ENCODE measurements around the gene NUP160. TPM values are rescaled to one million over a fixed set of nuclear protein-coding genes. Genes with fewer than 3 reads are reported as not detected.
"Not testable (repeated sequence)": the region's sequence is repeated elsewhere in the genome, so short reads cannot be mapped to it uniquely, and the experiment has no call there.

The NUP160 gene
- total RNA-seq, 1 donor from 2014 or later = 20.4 TPM

DNA sequence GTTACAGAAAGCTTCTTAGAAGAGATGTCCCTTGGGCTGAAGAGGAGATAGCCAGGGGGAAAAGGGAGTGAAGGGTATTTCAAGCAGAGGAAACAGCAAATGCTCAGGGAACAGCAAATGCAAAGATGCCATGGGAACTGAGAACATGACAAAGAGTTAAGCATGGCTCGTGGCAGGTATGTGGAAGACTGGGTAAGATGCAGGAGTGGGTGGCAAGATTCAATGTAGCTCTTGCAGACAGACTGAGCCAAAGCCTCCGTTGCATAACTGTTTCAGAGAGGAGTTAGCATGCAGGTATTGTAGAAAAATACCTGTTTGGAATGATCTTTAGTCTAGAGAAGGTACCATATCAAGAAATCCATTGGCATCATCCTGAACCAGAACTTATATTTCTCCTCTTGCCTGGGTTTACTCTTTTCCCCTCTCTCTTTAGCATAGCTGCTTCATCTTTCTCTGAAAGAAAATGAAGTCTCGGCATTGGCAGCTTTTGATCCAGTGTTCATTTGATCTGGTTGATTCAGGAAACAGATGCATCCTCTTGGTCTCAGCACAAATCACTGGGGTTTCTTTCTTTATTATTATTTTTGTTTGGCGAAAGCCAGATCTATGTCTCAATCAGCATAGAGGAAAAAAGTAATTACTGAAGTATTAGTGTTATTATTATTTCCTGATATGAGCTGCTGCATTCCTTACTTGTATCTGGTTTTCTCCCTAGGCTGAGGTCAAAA is 41.7 kb upstream of the NUP160 start:
- TF ChIP-seq CTCF (IDR thresholded peaks at IDR 0.05; ENCODE audit: insufficient read depth, low read length, poor library complexity, severe bottlenecking) = no peak
- no peaks in the 10 kb centered on the region for H3K36me3 ChIP-seq (ENCODE audit: control insufficient read depth, insufficient read depth, low read length)
- DNase-seq (ENCODE audit: low read depth) = no peak
- no peak overlapping the region for H3K4me3 ChIP-seq (ENCODE audit: low read depth, low read length)
- no peaks in the 10 kb centered on the region for H3K27me3 ChIP-seq (ENCODE audit: control insufficient read depth, insufficient read depth, low read length)

DNA sequence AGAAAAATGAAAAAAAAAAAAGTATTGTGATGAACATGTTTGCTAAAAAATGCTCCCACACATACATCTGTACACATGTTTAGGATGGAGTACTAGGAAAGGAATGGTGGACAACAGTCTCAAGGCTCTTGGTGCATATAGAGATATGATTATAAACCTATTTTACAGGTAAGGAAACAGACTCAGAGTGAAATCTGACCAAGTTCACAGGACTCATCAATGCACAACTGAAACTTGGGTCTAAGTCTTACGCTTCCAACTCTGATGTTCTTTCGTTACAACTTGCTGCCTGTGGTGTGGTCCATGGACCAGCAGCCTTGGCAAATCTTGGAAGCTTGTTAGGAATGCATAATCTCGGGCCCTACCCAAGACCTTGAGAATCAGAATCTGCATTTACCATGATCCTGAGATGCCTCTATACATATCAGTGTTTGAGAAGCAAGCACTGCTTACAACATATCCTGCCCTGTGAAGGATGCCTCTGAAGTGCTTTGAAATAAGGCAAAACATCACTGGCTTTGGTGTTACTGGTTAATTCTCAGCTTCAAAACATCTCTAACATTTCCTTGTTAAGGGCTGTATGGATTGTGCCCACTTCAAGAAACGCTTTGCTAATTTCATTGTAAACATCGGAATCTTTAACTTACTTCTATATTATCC is 39.9 kb upstream of the NUP160 start:
- DNase-seq (ENCODE audit: low read depth) = no peak
- H3K27me3 ChIP-seq (ENCODE audit: control insufficient read depth, insufficient read depth, low read length) = no peaks in the 10 kb centered on the region
- H3K4me3 ChIP-seq (ENCODE audit: low read depth, low read length) = no peak overlapping the region
- TF ChIP-seq CTCF (IDR thresholded peaks at IDR 0.05; ENCODE audit: insufficient read depth, low read length, poor library complexity, severe bottlenecking) = no peak
- no peaks in the 10 kb centered on the region for H3K36me3 ChIP-seq (ENCODE audit: control insufficient read depth, insufficient read depth, low read length)

- DNase-seq (ENCODE audit: low read depth) = no peak
Observed at GRCh38 chr11:47886096-47886495, 37.9 kb upstream of the NUP160 start.

DNA sequence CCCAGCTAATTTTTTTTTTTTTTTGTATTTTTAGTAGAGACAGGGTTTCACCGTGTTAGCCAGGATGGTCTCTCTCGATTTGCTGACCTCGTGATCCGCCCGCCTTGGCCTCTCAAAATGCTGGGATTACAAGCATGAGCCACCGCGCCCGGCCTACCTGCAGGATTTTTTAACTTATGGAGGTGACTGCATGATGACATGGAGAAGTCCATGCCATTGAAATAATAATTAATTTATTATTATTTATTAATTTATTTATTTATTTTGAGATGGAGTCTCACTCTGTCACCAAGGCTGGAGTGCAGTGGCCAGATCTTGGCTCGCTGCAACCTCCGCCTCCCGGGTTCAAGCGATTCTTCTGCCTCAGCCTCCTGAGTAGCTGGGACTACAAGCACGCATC is 34.3 kb upstream of the NUP160 start:
- H3K4me3 ChIP-seq (ENCODE audit: low read depth, low read length); DNase-seq (ENCODE audit: low read depth); H3K27me3 ChIP-seq (ENCODE audit: control insufficient read depth, insufficient read depth, low read length); H3K36me3 ChIP-seq (ENCODE audit: control insufficient read depth, insufficient read depth, low read length): not testable (repeated sequence)

More at GRCh38 chr11:47886096-47886495, 37.9 kb upstream of the NUP160 start:
- H3K27me3 ChIP-seq (ENCODE audit: control insufficient read depth, insufficient read depth, low read length) = no peaks in the 10 kb centered on the region
- no peaks in the 10 kb centered on the region for H3K36me3 ChIP-seq (ENCODE audit: control insufficient read depth, insufficient read depth, low read length)
- H3K4me3 ChIP-seq (ENCODE audit: low read depth, low read length) = no peak overlapping the region
- TF ChIP-seq CTCF (IDR thresholded peaks at IDR 0.05; ENCODE audit: insufficient read depth, low read length, poor library complexity, severe bottlenecking) = no peak

DNA sequence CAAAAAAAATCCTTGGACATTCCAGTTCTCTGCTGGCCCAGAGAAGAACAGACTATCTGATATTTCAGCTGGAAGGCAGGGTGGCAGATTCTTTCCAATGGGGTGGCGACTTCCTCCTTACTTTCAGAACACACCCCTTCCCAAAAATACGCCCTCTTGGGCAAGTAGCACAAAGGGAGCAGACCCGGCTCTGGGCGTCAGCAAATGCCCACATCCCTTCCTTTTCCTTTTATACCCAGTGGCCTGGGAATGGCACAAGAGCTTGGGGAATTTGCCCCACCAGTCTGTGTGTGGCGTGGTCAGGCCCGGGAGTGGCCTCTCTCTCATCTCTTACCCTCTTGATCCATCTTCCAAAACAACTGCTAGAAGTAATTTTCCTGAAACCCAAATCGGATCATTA is 33.0 kb upstream of the NUP160 start:
- Histone ChIP-seq H3K36me3 (ENCODE audit: control insufficient read depth, insufficient read depth, low read length) (no peaks in the 10 kb centered on the region), H3K27me3 (ENCODE audit: control insufficient read depth, insufficient read depth, low read length) (no peaks in the 10 kb centered on the region), H3K4me3 (ENCODE audit: low read depth, low read length) (no peak overlapping the region)
- DNase-seq (ENCODE audit: low read depth) = no peak
- no peak for TF ChIP-seq CTCF (IDR thresholded peaks at IDR 0.05; ENCODE audit: insufficient read depth, low read length, poor library complexity, severe bottlenecking)

- H3K36me3 ChIP-seq (ENCODE audit: control insufficient read depth, insufficient read depth, low read length) = no peaks in the 10 kb centered on the region
- no peak overlapping the region for H3K4me3 ChIP-seq (ENCODE audit: low read depth, low read length)
- TF ChIP-seq CTCF (IDR thresholded peaks at IDR 0.05; ENCODE audit: insufficient read depth, low read length, poor library complexity, severe bottlenecking) = no peak
- H3K27me3 ChIP-seq (ENCODE audit: control insufficient read depth, insufficient read depth, low read length) = no peaks in the 10 kb centered on the region
- DNase-seq (ENCODE audit: low read depth) = no peak
Observed at GRCh38 chr11:47879259-47880158, 31.4 kb upstream of the NUP160 start.

DNA sequence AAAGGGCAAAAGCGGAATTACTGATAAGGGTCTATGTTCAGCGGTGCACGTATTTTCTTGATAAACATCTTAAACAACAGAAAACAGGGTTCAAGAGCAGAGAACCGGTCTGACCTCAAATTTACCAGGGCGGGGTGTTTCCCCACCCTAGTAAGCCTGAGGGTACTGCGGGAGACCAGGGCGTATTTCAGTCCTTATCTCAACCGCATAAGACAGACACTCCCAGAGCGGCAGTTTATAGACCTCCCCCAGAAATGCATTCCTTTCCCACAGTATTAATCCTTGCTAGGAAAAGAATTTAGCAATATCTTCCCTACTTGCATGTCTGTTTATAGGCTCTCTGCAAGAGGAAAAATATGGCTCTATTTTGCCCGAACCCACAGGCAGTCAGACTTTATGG is 27.7 kb upstream of the NUP160 start:
- DNase-seq (ENCODE audit: low read depth); H3K36me3 ChIP-seq (ENCODE audit: control insufficient read depth, insufficient read depth, low read length); H3K4me3 ChIP-seq (ENCODE audit: low read depth, low read length); H3K27me3 ChIP-seq (ENCODE audit: control insufficient read depth, insufficient read depth, low read length): not testable (repeated sequence)

Measured in kidney epithelial cell (primary cell).